GM23338 (cell line): ENCODE data around the gene UBE2E2.
"Not testable (repeated sequence)": the region's sequence is repeated elsewhere in the genome, so short reads cannot be mapped to it uniquely, and the experiment has no call there.

Source experiments
- CREB1 ChIP-seq: fragments of 250-450 bp; sonication (Bioruptor Pico); IDR thresholded peaks from 2 replicates; pipeline ENCODE4 v1.5.0; 2020; ENCODE audit warnings: low read depth, mild to moderate bottlenecking, moderate library complexity
- CTCF ChIP-seq, 2 experiments: fragments of 200-600 bp in 1 of 2; sonication (generic) in 1 of 2; conservative IDR thresholded peaks; 2 replicates each; pipeline versions ENCODE4 v1.5.1 to v1.6.1; 2016 to 2017; ENCODE audit warnings: antibody characterized with exemption in 2 of 2, low read depth in 2 of 2, mild to moderate bottlenecking in 2 of 2, moderate library complexity in 1 of 2
- EZH2 ChIP-seq: fragments of 200-600 bp; sonication (generic); IDR thresholded peaks from one replicate; pipeline ENCODE4 v1.8.0; 2017; ENCODE audit warnings: antibody characterized with exemption, mild to moderate bottlenecking, low read depth; ENCODE audit not compliant: unreplicated experiment
- EZH2phosphoT487 ChIP-seq: fragments of 200-600 bp; sonication (generic); IDR thresholded peaks from one replicate; pipeline ENCODE4 v1.8.1; 2018; ENCODE audit warnings: antibody characterized with exemption; ENCODE audit not compliant: unreplicated experiment
- JUNB ChIP-seq: IDR thresholded peaks from one replicate; pipeline ENCODE4 v1.6.1; 2016; ENCODE audit warnings: antibody characterized with exemption; ENCODE audit not compliant: unreplicated experiment
- POLR2AphosphoS5 ChIP-seq: IDR thresholded peaks from 2 replicates; pipeline ENCODE4 v1.6.1; 2016; ENCODE audit warnings: antibody characterized with exemption, low read depth
- REST ChIP-seq: IDR thresholded peaks from one replicate; pipeline ENCODE4 v1.6.1; 2018; ENCODE audit warnings: antibody characterized with exemption; ENCODE audit not compliant: unreplicated experiment

GRCh38 chr3:23618475-23618874, 415.3 kb downstream of the UBE2E2 start:
- not testable (repeated sequence) for TF ChIP-seq REST; CTCF (conservative IDR thresholded peaks at IDR 0.05; ENCODE audit: low read depth in 2 of 2); JUNB; POLR2AphosphoS5; EZH2; EZH2phosphoT487; CREB1 (CRISPR knock-in tag)
